ENCODE data around the gene GNAO1. TPM values are rescaled to one million over a fixed set of nuclear protein-coding genes. Genes with fewer than 3 reads are reported as not detected.

GNAO1 gene
- total and polyA plus RNA-seq, 9 of the 15 experiments (the other 6 are each of a cell fraction or from before 2014, with no cell fraction given) = 0.07 to 0.42 (median 0.08) TPM; not detected in 5

DNA sequence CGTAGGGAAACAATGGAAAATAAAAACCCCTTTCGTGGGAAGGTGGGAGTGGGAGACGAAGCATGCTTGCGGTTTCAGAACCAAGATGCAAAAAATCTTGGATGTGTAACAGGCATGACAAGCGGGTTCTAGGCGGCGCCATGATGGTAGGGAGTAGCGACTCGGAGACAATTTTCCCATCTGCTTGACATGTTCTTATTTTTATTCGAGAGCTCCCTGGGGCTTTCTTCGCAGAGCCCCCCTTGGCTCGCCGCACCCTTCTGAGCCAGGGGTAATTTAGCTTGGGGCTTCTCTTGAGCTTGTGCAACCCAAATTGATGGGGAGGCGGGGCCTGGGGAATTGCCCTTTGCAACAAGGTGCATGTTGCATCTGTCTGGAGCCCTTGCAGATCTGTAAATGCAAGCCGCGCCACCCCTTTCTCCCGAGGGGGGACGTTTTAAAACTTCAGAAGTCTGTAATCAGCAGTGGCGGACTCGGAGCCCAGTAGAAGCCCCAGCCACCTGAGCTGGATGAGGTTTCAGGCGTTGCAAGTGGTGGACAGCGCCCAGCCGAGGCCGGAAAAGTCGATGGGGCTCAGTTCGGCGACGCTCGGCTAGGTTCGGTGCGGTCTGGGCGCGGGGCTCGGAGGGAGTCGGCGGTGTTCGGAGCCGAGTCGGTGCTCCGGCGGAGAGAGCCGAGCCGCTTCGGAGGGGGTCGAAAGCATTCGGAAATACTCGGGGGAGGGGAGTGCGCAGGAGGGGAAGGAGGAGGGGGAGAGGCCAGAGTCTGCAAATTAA is 2.9 kb downstream of the GNAO1 start (continued):
- TF ChIP-seq, protein P1, sequence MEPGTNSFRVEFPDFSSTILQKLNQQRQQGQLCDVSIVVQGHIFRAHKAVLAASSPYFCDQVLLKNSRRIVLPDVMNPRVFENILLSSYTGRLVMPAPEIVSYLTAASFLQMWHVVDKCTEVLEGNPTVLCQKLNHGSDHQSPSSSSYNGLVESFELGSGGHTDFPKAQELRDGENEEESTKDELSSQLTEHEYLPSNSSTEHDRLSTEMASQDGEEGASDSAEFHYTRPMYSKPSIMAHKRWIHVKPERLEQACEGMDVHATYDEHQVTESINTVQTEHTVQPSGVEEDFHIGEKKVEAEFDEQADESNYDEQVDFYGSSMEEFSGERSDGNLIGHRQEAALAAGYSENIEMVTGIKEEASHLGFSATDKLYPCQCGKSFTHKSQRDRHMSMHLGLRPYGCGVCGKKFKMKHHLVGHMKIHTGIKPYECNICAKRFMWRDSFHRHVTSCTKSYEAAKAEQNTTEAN (CRISPR knock-in tag; IDR thresholded peaks at IDR 0.05) = no peak

DNA sequence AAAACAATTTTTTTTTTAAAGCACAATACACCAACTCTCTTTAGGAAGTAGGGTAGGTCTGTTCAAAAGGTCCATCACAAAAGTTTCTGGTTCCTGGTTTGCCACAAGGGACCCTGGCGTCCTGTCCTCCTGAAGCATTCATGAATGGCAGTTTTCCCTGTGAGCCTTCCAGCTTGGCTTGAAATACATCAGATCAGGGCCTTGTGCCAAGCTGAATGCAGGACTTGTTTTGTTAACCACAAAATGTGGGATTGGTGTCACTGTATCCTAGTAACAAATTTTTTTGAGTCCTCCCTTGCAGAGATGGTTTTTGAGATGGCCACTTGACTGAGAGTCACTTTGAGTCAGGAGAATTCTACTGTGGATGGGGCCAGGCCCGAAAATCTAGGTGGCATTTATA is 3.9 kb downstream of the GNAO1 start:
- Histone ChIP-seq H3K9me3 (replicated peaks; ENCODE audit: control insufficient read depth, insufficient read depth, low read depth, low read length) (no peaks in the 10 kb centered on the region), H3K9ac (ENCODE audit: insufficient read depth in 1 of 2, low read depth in 2 of 2, low read length in 2 of 2) (no peak overlapping the region), H3K4me3 (no peak overlapping the region), H2AFZ (ENCODE audit: low read depth, low read length) (no peak overlapping the region), H3K4me1 (replicated peaks in 1 of 2; ENCODE audit: control insufficient read depth in 2 of 2, insufficient read depth in 2 of 2, low read length in 2 of 2) (peaks cover 0 to 21% of the 10 kb centered on the region in 2 experiments; a peak in 2 of 5 replicates), H3K36me3 (ENCODE audit: control insufficient read depth, insufficient read depth, low read length) (no peaks in the 10 kb centered on the region), H3K4me2 (ENCODE audit: insufficient read depth, low read length) (no peak overlapping the region), H3K9me1 (ENCODE audit: control insufficient read depth, insufficient read depth, low read length) (no peaks in the 10 kb centered on the region), H3K27me3 (ENCODE audit: control insufficient read depth in 2 of 2, insufficient read depth in 2 of 2, low read length in 2 of 2) (peaks cover 27 to 38% of the 10 kb centered on the region in 2 experiments), H3K79me2 (ENCODE audit: control insufficient read depth, insufficient read depth, low read length) (no peaks in the 10 kb centered on the region), H3K27ac (ENCODE audit: extremely low read depth, low read depth, low read length) (no peak overlapping the region), H4K20me1 (replicated peaks; ENCODE audit: control insufficient read depth, insufficient read depth, low read length) (0 out of 2 replicates have a peak, but pooled peaks cover 5% of the 10 kb centered on the region)
- DNase-seq (ENCODE audit: extremely low read depth in 1 of 4, low spot score in 3 of 4) (no peak), ATAC-seq (no peak), FAIRE-seq (no peak)
- no peak for TF ChIP-seq HNRNPL (IDR thresholded peaks at IDR 0.05; ENCODE audit: low read depth, low read length)
- no peak for TF ChIP-seq RBM25 (IDR thresholded peaks at IDR 0.05; ENCODE audit: low read depth, low read length, severe bottlenecking)
- TF ChIP-seq HMG20A (CRISPR knock-in tag; conservative IDR thresholded peaks at IDR 0.05) = no peak
- TF ChIP-seq DPF2 (IDR thresholded peaks at IDR 0.05) = no peak
- no peak for TF ChIP-seq CCNT2 (IDR thresholded peaks at IDR 0.05; ENCODE audit: borderline replicate concordance, extremely low read depth, insufficient read length, low read depth, low read length)
- TF ChIP-seq, protein P2, sequence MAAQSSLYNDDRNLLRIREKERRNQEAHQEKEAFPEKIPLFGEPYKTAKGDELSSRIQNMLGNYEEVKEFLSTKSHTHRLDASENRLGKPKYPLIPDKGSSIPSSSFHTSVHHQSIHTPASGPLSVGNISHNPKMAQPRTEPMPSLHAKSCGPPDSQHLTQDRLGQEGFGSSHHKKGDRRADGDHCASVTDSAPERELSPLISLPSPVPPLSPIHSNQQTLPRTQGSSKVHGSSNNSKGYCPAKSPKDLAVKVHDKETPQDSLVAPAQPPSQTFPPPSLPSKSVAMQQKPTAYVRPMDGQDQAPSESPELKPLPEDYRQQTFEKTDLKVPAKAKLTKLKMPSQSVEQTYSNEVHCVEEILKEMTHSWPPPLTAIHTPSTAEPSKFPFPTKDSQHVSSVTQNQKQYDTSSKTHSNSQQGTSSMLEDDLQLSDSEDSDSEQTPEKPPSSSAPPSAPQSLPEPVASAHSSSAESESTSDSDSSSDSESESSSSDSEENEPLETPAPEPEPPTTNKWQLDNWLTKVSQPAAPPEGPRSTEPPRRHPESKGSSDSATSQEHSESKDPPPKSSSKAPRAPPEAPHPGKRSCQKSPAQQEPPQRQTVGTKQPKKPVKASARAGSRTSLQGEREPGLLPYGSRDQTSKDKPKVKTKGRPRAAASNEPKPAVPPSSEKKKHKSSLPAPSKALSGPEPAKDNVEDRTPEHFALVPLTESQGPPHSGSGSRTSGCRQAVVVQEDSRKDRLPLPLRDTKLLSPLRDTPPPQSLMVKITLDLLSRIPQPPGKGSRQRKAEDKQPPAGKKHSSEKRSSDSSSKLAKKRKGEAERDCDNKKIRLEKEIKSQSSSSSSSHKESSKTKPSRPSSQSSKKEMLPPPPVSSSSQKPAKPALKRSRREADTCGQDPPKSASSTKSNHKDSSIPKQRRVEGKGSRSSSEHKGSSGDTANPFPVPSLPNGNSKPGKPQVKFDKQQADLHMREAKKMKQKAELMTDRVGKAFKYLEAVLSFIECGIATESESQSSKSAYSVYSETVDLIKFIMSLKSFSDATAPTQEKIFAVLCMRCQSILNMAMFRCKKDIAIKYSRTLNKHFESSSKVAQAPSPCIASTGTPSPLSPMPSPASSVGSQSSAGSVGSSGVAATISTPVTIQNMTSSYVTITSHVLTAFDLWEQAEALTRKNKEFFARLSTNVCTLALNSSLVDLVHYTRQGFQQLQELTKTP (IDR thresholded peaks at IDR 0.05; ENCODE audit: low read depth in 1 of 2, partially characterized antibody in 2 of 2) = no peak
- TF ChIP-seq ZBTB7A (IDR thresholded peaks at IDR 0.05; ENCODE audit: borderline replicate concordance, control insufficient read depth, low read depth, low read length) = no peak
- TF ChIP-seq ZNF212 (CRISPR knock-in tag; IDR thresholded peaks at IDR 0.05) = no peak
- no peak for TF ChIP-seq ZNF12 (CRISPR knock-in tag; IDR thresholded peaks at IDR 0.05)
- ChIA-PET POLR2A (no interaction called here), CTCF (ENCODE audit: low intra/inter-chr PET ratio) (no interaction called here)
- WGBS (ENCODE audit: insufficient coverage, low coverage, missing lambda C conversion rate) = 3% methylated on average over 2 of the region's 2 CpGs
- BruUV-seq (replicated peaks) = no TSS peak
- in situ Hi-C loops (cut with MboI) = no loop called here
- intact Hi-C loops (cut with micrococcal nuclease) = no loop called here
